Activated naive CD8-positive, alpha-beta T cell (primary cell): ENCODE data around the gene OGN.

Experiments used
- H3K27ac Mint-ChIP-seq: one replicate; pipeline ENCODE4 v1.8.0; 2021; ENCODE audit warnings: mixed read lengths
- H3K27me3 Mint-ChIP-seq: one replicate; pipeline ENCODE4 v1.8.0; 2021; ENCODE audit warnings: mixed read lengths
- H3K36me3 Mint-ChIP-seq: one replicate; pipeline ENCODE4 v1.8.0; 2021; ENCODE audit warnings: mixed read lengths
- H3K4me1 Mint-ChIP-seq: one replicate; pipeline ENCODE4 v1.8.0; 2021; ENCODE audit warnings: low read depth, mixed read lengths
- H3K4me3 Mint-ChIP-seq: one replicate; pipeline ENCODE4 v1.8.0; 2021; ENCODE audit warnings: mild to moderate bottlenecking, mixed read lengths
- H3K9me3 Mint-ChIP-seq: one replicate; pipeline ENCODE4 v1.8.0; 2021; ENCODE audit warnings: low read depth, mixed read lengths

Gene OGN, protein sequence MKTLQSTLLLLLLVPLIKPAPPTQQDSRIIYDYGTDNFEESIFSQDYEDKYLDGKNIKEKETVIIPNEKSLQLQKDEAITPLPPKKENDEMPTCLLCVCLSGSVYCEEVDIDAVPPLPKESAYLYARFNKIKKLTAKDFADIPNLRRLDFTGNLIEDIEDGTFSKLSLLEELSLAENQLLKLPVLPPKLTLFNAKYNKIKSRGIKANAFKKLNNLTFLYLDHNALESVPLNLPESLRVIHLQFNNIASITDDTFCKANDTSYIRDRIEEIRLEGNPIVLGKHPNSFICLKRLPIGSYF

DNA sequence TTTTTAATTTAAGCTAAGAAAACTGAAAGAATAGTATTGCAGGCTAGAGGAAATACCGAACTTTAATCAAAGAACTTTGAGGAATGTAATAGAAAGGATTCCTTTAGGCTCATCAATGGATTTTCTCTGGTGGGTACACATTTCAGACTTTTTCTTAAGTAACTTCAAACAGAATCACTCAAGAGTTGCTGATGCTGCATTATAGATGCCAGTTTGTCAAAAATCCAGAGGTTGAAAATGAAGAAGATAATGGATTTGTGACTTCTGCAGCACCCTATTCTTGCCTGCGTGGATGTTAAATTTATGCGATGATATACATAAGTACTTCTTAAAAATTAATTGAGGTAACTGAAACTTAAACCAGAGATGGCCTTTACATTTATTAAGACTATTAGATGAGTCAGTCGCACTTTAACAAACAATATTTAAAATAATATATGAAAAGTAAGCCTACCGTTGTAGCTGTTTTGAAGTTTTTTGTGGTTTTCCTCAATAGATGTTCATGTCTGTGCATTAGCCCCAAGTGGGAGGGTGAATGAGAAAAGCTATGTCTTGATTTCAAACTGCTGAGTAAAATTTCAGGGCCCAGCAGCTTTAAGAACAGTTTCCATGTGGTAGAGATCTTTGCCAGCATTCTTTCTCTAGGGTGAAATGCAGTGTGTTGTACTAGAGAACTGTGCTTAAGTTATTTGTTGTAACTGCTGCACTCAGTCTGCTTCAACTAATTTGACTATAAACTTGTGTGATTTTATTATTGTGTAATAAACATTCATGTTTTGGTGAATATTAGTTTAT lies at the start of gene OGN:
OGN (minus strand) TSS at position 537 of the 795 bp plus-strand sequence. CDS start 1,171 bp downstream, outside the sequence.
- no peak within 1 kb of the TSS for H3K27ac Mint-ChIP-seq
- no peaks in the 10 kb centered on the region for H3K9me3 Mint-ChIP-seq
- H3K4me1 Mint-ChIP-seq, result peaks cover 29% of the 10 kb centered on the region
- no peaks in the 10 kb centered on the region for H3K27me3 Mint-ChIP-seq
- H3K36me3 Mint-ChIP-seq, result no peaks in the 10 kb centered on the region
- no peak within 1 kb of the TSS for H3K4me3 Mint-ChIP-seq

DNA sequence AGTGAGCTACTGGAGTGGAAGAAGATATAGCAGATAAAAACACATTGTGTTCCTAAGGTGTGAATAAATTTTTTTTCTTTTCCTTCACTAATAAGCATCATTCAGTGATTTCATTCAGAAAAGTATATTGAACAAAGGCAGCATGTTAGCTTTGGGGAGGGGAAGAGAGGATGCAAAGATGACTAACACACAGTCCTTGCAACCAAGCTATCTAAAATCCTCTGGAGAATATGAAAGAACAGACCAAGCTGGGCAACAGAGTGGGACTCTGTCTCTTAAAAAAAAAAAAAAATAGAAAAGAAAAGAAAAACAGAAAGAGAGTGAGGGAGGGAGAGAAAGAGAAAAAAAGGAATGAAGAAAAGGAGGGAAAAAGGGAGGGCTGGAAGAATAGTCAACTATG lies 42.2 kb upstream of the OGN start:
- Mint-ChIP-seq H3K36me3 (no peaks in the 10 kb centered on the region), H3K27ac (no peak overlapping the region), H3K27me3 (no peaks in the 10 kb centered on the region), H3K4me3 (no peak overlapping the region), H3K4me1 (no peaks in the 10 kb centered on the region), H3K9me3 (no peaks in the 10 kb centered on the region)

DNA sequence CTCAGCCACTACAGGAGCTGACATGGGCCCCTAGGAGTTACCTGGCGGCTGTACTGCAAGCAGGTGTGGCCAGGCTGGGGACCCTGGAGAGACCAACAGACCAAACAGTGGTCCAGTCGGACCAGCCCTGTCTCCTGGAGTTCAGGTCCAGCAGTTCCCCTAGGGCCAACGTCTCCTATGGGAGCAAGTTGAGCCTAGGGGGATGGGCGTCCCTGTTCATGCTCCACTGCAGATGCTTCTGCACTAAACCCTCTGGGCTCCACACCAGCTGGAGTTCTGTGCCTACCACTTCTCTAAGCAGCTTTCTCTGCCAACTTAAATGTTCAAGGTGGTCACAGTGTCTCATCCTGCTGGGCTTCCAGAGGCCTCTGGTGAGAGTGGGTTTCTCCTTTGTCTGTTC lies 40.5 kb upstream of the OGN start:
- Mint-ChIP-seq H3K36me3 (no peaks in the 10 kb centered on the region), H3K27me3 (no peaks in the 10 kb centered on the region), H3K4me3 (no peak overlapping the region), H3K27ac (no peak overlapping the region), H3K9me3 (no peaks in the 10 kb centered on the region), H3K4me1 (peaks cover 3% of the 10 kb centered on the region)

DNA sequence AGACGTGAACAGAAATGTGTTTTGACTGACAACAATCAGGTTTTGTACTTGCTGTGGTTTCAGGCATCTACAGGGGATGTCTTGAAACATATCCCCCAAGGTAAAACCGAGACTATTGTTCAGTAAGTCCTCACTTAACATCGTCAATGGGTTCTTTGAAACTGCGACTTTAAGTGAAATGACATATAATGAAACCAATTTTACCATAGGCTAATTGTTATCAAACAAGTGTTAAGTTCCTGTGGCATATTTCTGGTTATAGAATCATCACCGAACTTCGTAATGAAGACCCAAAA lies 36.3 kb upstream of the OGN start:
- no peaks in the 10 kb centered on the region for H3K36me3 Mint-ChIP-seq
- H3K27ac Mint-ChIP-seq, result no peak overlapping the region
- no peak overlapping the region for H3K4me3 Mint-ChIP-seq
- no peaks in the 10 kb centered on the region for H3K9me3 Mint-ChIP-seq
- H3K4me1 Mint-ChIP-seq, result peaks cover 3% of the 10 kb centered on the region
- no peaks in the 10 kb centered on the region for H3K27me3 Mint-ChIP-seq

DNA sequence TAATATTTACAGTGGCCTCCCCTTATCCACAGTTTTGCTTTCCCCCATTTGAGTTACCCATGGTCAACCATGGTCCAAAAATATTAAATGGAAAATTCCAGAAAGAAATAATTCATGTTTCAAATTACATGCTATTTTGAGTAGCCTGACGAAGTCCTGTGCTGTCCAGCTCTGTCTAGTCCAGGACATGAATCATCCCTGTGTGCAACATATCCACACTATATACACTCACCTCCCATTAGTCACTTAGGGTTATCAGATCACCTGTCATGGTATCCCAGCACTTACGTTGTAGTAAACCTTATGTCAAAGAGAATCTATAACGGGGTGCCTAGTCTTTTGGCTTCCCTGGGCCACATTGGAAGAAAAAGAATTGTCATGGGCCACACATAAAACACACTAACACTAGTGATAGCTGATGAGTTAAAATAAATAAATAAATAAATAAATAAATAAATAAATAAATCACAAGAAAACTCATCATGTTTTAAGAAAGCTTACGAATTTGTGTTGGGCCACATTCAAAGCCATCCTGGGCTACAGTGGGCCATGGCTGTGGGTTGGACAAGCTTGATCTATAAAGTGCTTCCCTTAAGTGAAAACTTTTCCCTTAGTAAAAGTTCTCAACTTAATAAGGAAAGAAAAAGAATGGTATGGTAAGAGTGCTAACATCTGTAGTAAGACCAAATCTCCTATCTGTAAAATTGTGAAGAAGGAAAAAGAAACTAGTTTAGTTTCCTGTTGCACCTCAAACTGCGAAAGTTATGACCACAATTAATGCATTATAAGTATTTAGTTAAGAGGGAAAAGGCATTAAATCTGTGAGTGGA lies 35.8 kb upstream of the OGN start:
- no peaks in the 10 kb centered on the region for H3K9me3 Mint-ChIP-seq
- no peaks in the 10 kb centered on the region for H3K27me3 Mint-ChIP-seq
- H3K36me3 Mint-ChIP-seq, result no peaks in the 10 kb centered on the region
- peaks cover 3% of the 10 kb centered on the region for H3K4me1 Mint-ChIP-seq
- H3K4me3 Mint-ChIP-seq, result no peak overlapping the region
- no peak overlapping the region for H3K27ac Mint-ChIP-seq

DNA sequence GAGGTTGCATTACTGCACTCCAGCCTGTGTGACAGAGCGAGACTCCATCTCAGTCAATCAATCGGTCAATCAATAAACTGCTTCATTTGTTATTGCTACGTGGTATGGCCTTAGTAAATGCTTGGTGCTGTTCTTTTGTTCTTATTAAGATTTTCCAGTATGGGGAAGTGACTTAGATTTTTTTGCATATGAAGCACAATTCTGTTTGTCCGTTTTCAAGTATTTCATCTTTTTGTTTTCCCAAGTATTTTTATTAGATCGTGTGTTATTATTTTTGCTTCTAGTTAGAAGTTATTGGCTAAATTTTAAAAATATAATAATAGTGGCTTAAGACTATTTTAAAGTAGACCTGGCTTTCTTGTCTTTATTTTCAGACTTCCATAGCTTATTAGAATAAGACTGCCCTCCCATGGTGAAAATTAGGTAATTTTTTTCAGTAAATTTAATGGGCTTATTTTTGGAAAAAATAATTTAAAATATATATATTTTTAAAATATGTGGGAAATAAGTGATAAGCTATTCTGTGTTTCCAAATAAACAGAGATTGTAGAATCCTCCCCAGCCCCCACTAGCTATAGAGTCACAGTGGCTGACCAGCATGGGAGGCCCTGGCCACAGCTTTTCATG lies 34.6 kb upstream of the OGN start:
- Mint-ChIP-seq H3K4me3 (no peak overlapping the region), H3K36me3 (no peaks in the 10 kb centered on the region), H3K9me3 (no peaks in the 10 kb centered on the region)

DNA sequence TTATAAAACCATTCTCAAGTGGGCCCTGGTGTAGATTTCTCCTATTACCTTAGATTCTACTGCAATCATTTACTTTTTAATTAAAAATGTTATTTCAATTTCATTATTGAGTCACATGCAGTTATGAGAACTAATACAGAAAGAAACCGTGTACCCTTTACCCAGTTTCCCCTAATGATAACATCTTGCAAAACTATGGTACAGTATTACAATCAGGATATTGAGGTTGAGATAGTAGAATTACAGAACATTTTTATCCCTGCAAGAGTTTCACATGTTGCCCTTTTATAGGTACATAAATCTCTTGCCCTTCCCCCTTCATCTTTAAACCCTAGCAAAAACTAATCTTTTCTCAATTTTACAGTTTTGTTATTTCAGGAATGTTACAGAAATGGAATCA lies 30.9 kb upstream of the OGN start:
- H3K27me3 Mint-ChIP-seq, result no peaks in the 10 kb centered on the region
- no peak overlapping the region for H3K27ac Mint-ChIP-seq
- no peak overlapping the region for H3K4me3 Mint-ChIP-seq
- H3K4me1 Mint-ChIP-seq, result peaks cover under 1% of the 10 kb centered on the region
- H3K36me3 Mint-ChIP-seq, result no peaks in the 10 kb centered on the region
- no peaks in the 10 kb centered on the region for H3K9me3 Mint-ChIP-seq

More for the DNA sequence above, 34.6 kb upstream of the OGN start:
- Mint-ChIP-seq H3K27ac (no peak overlapping the region), H3K27me3 (no peaks in the 10 kb centered on the region), H3K4me1 (peaks cover 3% of the 10 kb centered on the region)

DNA sequence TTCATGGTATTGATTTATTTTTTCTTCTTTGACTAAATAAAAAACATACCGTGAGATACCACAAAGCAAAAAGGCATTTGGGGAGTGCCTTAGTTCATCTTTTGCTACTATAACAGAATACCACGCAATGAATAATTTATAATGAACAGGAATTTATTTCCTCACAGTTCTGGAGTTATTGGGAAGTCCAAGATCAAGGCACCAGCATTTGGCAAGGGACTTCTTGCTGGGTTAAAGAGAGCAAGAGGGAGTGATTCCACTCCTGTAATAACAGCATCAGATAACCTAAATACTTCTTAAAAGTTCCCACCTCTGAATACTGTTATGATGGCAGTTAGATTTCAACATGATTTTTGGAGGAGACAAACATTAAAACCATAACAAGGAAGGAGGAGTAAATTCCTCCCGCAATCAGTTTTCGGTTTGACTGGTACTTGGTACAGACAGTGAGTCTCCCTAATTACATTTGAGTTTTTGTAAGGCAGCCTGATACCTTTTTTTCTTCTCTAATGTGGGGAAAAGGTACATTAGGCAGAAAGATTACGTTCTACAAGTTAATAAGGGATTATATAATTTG lies 28.7 kb upstream of the OGN start:
- H3K27me3 Mint-ChIP-seq, result no peaks in the 10 kb centered on the region
- no peaks in the 10 kb centered on the region for H3K9me3 Mint-ChIP-seq
- no peak overlapping the region for H3K4me3 Mint-ChIP-seq
- peaks cover 2% of the 10 kb centered on the region for H3K36me3 Mint-ChIP-seq
- H3K4me1 Mint-ChIP-seq, result no peaks in the 10 kb centered on the region
- H3K27ac Mint-ChIP-seq, result no peak overlapping the region

DNA sequence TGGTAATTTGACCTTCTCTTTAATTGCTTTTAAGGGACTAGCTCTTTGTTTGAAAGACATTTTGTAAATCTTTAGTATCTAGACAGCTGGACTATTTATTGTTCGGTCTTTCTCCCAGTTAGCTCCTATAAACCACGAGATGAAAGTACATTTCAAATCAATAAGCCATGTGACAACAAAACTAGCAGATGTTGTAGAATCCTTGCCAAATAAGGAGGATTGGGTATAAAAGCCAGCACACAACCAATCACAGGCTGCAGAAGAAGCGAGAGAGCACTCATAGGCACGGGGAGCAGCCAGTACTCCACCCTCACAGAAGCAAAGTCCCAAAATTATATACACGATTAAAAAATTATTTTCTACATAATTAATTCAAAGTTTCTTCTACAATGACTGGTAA lies 28.0 kb upstream of the OGN start:
- no peaks in the 10 kb centered on the region for H3K27me3 Mint-ChIP-seq
- no peaks in the 10 kb centered on the region for H3K9me3 Mint-ChIP-seq
- peaks cover 2% of the 10 kb centered on the region for H3K36me3 Mint-ChIP-seq
- H3K27ac Mint-ChIP-seq, result no peak overlapping the region
- H3K4me3 Mint-ChIP-seq, result no peak overlapping the region
- no peaks in the 10 kb centered on the region for H3K4me1 Mint-ChIP-seq

DNA sequence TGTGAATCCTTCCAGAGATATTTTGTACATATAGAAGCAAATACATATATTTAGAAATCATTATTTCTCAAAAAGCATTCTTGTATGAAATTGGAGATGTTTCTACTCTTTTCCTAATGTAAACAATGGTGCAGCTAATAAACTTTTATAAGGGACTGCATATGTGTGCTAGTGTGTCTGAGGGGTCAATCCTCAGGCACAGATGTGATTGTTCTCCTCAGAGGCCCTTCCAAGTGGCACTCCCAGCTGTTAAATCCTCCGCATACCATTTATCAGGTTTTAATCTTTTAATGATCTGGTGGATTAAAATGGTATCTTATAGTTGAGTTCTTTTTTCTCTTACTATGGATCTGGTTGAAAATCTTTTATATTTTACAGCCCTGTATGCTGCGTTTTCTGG lies 25.5 kb upstream of the OGN start:
- Mint-ChIP-seq H3K4me3 (no peak overlapping the region), H3K4me1 (no peaks in the 10 kb centered on the region), H3K27me3 (no peaks in the 10 kb centered on the region), H3K36me3 (peaks cover 2% of the 10 kb centered on the region), H3K9me3 (no peaks in the 10 kb centered on the region), H3K27ac (no peak overlapping the region)

DNA sequence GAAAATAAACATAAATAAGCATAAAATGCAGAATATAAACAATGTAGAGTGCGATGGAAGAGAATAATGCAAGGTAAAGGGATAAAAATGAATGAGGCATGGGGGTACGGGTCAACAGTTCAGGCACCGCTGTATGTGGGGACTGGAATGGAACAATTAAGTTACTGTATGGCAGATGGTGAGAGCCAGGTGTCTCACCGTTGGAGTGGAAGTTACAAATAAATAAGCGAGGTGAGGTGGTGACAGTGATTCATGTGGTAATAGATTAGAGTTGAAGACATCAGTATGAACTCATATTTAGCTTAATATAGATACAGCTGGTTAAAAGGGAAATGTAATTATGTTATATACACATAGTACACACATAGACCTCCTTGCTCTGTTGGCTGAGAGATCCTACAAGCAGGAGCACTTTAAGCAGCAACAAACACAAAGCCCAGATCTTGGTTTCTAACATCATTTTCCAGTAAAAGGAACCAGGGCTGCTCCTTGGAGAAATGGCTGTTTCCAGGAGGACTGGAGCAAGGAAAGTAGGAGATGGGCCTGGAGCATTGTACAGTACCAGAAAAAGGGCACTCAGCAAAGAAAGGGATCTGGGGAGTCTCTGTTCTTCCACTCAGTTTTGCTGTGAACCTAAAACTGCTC lies 22.2 kb upstream of the OGN start:
- H3K9me3 Mint-ChIP-seq, result no peaks in the 10 kb centered on the region
- H3K27me3 Mint-ChIP-seq, result no peaks in the 10 kb centered on the region
- no peaks in the 10 kb centered on the region for H3K4me1 Mint-ChIP-seq
- H3K36me3 Mint-ChIP-seq, result peaks cover 6% of the 10 kb centered on the region
- no peak overlapping the region for H3K27ac Mint-ChIP-seq
- no peak overlapping the region for H3K4me3 Mint-ChIP-seq

DNA sequence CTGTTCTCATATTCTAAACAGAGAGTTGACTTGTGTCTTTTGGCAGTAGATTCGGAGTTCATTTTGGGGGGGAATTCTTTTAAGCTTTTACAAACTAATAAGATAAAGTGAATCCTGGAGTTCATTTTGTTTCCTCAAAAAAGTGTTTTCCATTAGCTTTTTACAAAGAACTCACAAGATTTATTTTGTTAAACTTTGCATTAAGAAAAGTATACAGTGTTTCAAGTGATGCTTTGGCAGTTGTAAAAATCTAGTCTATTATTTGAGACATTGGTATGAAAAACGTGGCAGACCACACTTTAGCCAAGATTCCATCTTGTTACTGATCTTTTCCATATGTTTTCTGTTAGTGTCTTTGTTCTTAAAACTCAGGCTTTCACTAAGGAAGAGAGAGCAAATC lies 21.1 kb upstream of the OGN start:
- no peak overlapping the region for H3K27ac Mint-ChIP-seq

DNA sequence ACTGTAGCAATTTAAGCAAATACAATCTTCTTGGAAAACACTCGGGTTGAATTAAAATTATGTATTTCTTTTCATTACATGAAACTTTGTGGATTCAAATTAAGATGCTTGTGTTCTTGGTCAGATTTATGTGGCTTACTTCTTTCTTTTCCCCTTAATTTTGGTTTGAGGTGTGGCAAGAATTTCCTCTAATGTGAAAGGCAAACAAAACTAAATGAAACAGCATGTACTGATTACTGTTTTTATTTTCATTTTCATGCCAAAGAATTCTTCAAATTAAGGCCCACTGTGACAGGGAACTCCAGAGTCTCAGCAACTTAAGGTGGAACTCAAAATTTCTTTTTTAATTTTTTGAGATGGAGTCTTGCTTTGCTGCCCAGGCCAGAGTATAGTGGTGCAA lies 20.0 kb upstream of the OGN start, which contains the start of gene OMD:
OMD (minus strand) TSS at position 132 of the 400 bp plus-strand sequence. CDS start 6,913 bp downstream, outside the sequence.
- peaks cover 9% of the 10 kb centered on the region for H3K36me3 Mint-ChIP-seq
- no peaks in the 10 kb centered on the region for H3K27me3 Mint-ChIP-seq
- no peak within 1 kb of the TSS for H3K27ac Mint-ChIP-seq
- H3K9me3 Mint-ChIP-seq, result no peaks in the 10 kb centered on the region
- H3K4me3 Mint-ChIP-seq, result no peak within 1 kb of the TSS
- no peaks in the 10 kb centered on the region for H3K4me1 Mint-ChIP-seq

More for the DNA sequence above, 21.1 kb upstream of the OGN start:
- Mint-ChIP-seq H3K4me3 (no peak overlapping the region), H3K27me3 (no peaks in the 10 kb centered on the region), H3K36me3 (peaks cover 11% of the 10 kb centered on the region), H3K9me3 (no peaks in the 10 kb centered on the region), H3K4me1 (no peaks in the 10 kb centered on the region)

DNA sequence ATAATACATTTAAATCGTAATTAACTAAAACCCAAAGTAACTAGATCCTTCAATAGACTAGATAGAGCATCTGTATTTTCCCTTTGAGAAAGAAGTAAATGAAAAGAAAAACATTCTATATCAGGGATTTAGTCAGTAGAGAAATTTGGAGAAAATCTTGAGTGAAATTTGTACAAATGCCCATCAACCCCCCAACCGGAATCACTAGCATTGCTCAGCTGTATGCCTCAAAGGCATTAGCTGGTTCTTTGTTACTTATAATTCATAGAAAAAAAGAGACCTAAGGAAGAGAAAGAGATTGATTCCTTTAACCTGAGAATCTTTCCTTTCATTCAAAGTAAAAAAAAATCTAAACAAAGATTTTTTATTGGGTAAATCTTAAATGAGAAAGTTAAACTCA lies 19.2 kb upstream of the OGN start:
- H3K27me3 Mint-ChIP-seq, result no peaks in the 10 kb centered on the region
- H3K27ac Mint-ChIP-seq, result no peak overlapping the region
- H3K4me3 Mint-ChIP-seq, result no peak overlapping the region
- H3K4me1 Mint-ChIP-seq, result no peaks in the 10 kb centered on the region
- peaks cover 9% of the 10 kb centered on the region for H3K36me3 Mint-ChIP-seq
- no peaks in the 10 kb centered on the region for H3K9me3 Mint-ChIP-seq
